ENCODE data around the gene ATXN7L1.

DNA sequence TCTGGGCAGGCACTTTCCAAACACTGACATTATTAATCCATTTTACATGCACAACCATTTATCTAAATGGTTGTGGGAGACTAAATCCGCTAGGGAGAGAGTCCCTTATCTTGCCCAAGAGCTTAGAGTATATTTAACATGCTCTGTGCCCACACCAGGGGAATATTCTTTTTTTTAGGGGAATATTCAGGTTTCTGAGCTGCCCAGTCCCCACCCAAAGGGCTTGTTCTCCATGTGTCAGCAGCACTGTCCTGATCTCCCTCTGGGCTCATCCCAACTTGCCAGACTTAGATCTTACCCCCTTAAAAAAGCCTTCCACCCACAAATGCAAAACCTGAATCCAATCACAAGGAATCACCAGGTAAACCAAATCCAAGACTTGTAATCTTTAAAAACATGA, 132.1 kb downstream of the ATXN7L1 start:
- TF ChIP-seq, protein P1, sequence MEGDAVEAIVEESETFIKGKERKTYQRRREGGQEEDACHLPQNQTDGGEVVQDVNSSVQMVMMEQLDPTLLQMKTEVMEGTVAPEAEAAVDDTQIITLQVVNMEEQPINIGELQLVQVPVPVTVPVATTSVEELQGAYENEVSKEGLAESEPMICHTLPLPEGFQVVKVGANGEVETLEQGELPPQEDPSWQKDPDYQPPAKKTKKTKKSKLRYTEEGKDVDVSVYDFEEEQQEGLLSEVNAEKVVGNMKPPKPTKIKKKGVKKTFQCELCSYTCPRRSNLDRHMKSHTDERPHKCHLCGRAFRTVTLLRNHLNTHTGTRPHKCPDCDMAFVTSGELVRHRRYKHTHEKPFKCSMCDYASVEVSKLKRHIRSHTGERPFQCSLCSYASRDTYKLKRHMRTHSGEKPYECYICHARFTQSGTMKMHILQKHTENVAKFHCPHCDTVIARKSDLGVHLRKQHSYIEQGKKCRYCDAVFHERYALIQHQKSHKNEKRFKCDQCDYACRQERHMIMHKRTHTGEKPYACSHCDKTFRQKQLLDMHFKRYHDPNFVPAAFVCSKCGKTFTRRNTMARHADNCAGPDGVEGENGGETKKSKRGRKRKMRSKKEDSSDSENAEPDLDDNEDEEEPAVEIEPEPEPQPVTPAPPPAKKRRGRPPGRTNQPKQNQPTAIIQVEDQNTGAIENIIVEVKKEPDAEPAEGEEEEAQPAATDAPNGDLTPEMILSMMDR (IDR thresholded peaks at IDR 0.05; ENCODE audit: low read length), result no peak
- no peak for TF ChIP-seq EZH2phosphoT487 (IDR thresholded peaks at IDR 0.05; ENCODE audit: low read length)

All from MM.1S (cell line).